Left lung (tissue), 10 donors: ENCODE data around the gene ZYX. TPM values are rescaled to one million over a fixed set of nuclear protein-coding genes. Genes with fewer than 3 reads are reported as not detected.
"Not testable (repeated sequence)": the region's sequence is repeated elsewhere in the genome, so short reads cannot be mapped to it uniquely, and the experiment has no call there.

Source experiments
- ATAC-seq: fragments of 200-7000 bp; cut with Tn5 transposase; one replicate; pipeline ENCODE4 v1.9.1; 2020; ENCODE audit warnings: moderate library complexity
- DNase-seq, 4 donors: peaks; one replicate each; pipeline ENCODE4 v3.0.0-alpha.2; 2013 to 2020
- H3K27ac ChIP-seq, 2 donors: fragments of 200-600 bp; sonication (generic) in 1 of 2; one replicate each; pipeline versions ENCODE4 v1.5.0 to v1.8.0; 2020 to 2021
- H3K27me3 ChIP-seq, 2 donors: fragments of 200-600 bp; sonication (generic) in 1 of 2; one replicate each; pipeline versions ENCODE4 v1.5.0 to v1.8.0; 2020 to 2021
- H3K36me3 ChIP-seq, 2 donors: fragments of 200-600 bp; sonication (generic) in 1 of 2; one replicate each; pipeline versions ENCODE4 v1.5.0 to v1.8.0; 2020 to 2021
- H3K4me1 ChIP-seq, 2 donors: fragments of 200-600 bp; one replicate each; pipeline ENCODE4 v1.8.0; 2021
- H3K4me3 ChIP-seq, 2 donors: fragments of 200-600 bp; sonication (generic) in 1 of 2; one replicate each; pipeline versions ENCODE4 v1.5.0 to v1.8.0; 2020 to 2021; ENCODE audit warnings: mild to moderate bottlenecking in 1 of 2
- H3K9me3 ChIP-seq, 2 donors: fragments of 200-600 bp; sonication (generic) in 1 of 2; one replicate each; pipeline versions ENCODE4 v1.5.0 to v1.8.0; 2020 to 2021
- intact Hi-C, 2 donors: fragments of 100-400 bp; cut with DNase I; formaldehyde crosslinking; loops; one replicate each; pipeline versions ENCODE4 v1.11.2 to v1.14.2; 2022
- polyA plus RNA-seq, 6 donors: library from polyadenylated mRNA; unstranded; fragments of 120-200 nt; gene quantifications; one replicate each; pipeline ENCODE4 v1.2.1, GENCODE V29; 2013; ENCODE audit not compliant: insufficient read length in 6 of 6
- total RNA-seq, 2 donors: library from RNA; stranded (reverse); fragmentation: NEBNext Ultra II Directional; extraction: Animal tissue kit (Norgen Biotek cat#: 25700); gene quantifications; one replicate each; pipeline ENCODE4 v1.2.1, GENCODE V29; 2021
- TF ChIP-seq, protein P1 (sequence below), 2 donors: fragments of 200-600 bp; sonication (generic) in 1 of 2; IDR thresholded peaks; one replicate each; pipeline versions ENCODE4 v1.5.0 to v1.8.0; 2021; ENCODE audit warnings: antibody characterized with exemption in 2 of 2
- donor health status: DM: no; HTN: yes; CAD: no.
- donor health status: DM: no; HTN: no; CAD: no.

The ZYX gene
- total and polyA plus RNA-seq, 8 donors: 117 to 307 (median 182) TPM

DNA sequence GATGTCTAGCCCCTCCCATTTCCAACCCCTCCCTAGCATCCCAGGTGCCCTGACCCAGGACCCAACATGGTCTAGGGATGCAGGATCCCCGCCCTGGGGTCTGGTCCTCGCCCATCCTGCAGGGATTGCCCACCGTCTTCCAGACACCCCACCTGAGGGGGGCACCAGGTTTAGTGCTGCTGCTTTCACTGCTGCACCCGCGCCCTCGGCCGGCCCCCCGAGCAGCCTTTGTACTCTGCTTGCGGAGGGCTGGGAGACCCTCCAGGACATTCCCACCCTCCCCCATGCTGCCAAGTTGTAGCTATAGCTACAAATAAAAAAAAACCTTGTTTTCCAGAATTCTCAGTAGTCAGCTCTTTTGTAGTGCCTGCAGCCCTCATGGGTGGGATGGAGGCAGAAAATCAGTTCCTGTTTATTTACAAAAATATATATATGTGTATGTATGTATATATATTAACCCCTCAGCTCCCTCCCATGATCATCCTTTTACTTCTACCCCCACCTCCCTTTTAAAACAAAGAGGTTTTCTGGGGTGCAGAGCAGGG lies 9.7 kb downstream of the ZYX start:
- Histone ChIP-seq H3K4me1 (peaks cover 21 to 94% of the 10 kb centered on the region in 2 donors), H3K4me3 (no peak overlapping the region), H3K27ac (peak overlapping the region; percentile 55 to 80), H3K9me3 (no peaks in the 10 kb centered on the region), H3K36me3 (peaks cover 0 to 73% of the 10 kb centered on the region in 2 donors), H3K27me3 (no peaks in the 10 kb centered on the region)
- TF ChIP-seq, protein P1, sequence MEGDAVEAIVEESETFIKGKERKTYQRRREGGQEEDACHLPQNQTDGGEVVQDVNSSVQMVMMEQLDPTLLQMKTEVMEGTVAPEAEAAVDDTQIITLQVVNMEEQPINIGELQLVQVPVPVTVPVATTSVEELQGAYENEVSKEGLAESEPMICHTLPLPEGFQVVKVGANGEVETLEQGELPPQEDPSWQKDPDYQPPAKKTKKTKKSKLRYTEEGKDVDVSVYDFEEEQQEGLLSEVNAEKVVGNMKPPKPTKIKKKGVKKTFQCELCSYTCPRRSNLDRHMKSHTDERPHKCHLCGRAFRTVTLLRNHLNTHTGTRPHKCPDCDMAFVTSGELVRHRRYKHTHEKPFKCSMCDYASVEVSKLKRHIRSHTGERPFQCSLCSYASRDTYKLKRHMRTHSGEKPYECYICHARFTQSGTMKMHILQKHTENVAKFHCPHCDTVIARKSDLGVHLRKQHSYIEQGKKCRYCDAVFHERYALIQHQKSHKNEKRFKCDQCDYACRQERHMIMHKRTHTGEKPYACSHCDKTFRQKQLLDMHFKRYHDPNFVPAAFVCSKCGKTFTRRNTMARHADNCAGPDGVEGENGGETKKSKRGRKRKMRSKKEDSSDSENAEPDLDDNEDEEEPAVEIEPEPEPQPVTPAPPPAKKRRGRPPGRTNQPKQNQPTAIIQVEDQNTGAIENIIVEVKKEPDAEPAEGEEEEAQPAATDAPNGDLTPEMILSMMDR (IDR thresholded peaks at IDR 0.05): no peak
- DNase-seq (peak in 1 of 4 donors; percentile 72), ATAC-seq (no peak)
- intact Hi-C loops: no loop called here

DNA sequence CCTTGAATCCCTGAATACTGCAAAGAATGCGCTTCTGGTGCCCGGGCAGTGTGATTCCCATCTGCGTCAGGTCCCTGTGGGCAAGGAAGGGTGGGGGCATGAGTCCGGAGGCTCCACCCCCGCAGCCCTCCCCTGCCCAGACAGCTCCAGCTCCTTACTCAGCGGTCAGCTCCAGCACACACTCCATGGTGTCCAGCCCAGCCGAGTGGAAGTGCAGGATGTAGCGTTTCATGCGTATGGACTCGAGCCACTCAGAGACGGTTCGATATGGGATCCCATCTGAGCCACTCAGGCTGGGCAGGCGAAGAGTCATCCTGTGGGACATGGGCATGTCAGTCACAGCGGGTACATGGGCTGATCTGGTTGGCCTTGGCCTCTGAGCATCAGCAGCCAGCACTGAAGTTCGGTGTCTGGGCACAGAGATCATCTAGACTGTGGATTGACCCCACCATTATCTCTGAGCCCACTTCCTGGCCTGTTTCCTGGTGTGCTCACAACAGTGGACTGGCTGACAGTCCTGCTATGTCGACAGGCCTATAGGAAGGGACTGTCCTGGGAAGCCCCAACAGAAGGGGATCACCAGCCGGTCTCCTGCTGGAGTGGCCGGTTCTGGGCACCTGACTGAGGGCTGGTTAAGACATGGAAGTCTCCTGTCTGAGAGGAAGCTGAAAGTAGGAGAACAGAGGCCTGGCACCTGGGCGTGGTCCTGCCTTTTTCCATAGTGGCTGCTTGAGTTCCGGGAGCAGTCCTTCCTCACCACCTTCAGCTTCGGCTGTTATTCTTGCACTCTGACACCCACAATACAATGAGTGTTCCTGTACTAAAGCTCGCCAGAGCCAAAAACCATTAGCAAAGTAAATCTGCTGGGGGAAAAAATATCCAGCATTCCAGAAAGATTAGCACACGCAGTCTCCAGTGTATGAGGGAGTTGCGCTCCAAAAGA lies 10.6 kb downstream of the ZYX start:
- intact Hi-C loops: no loop called here
- Histone ChIP-seq H3K36me3 (peaks cover 0 to 69% of the 10 kb centered on the region in 2 donors), H3K4me3 (no peak overlapping the region), H3K4me1 (peaks cover 21 to 89% of the 10 kb centered on the region in 2 donors), H3K27me3 (no peaks in the 10 kb centered on the region), H3K27ac (peak overlapping the region; percentile 55 to 80), H3K9me3 (no peaks in the 10 kb centered on the region)
- DNase-seq: peak in 2 of 4 donors; percentile 59 to 79
- peak; percentile 59 for ATAC-seq
- TF ChIP-seq, protein P1 (IDR thresholded peaks at IDR 0.05): no peak

DNA sequence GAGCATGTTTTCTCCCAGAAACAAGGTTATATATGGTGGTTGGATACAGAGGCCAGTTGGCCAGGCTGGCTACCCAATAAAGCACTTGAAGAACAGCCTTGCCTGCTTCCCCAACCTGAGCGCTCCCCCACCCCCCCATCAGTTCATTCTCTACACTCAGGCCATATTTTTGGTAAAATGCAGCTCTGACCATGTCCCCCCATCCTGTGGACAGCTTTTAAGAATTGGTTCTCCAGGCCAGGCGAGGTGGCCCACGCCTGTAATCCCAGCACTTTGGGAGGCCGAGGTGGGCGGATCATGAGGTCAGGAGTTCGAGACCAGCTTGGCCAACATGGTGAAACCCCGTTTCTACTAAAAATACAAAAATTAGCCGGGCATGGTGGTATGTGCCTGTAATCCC lies 11.3 kb downstream of the ZYX start:
- intact Hi-C loops, H3K4me3 ChIP-seq, DNase-seq, H3K9me3 ChIP-seq, H3K27me3 ChIP-seq, ATAC-seq: not testable (repeated sequence)
- H3K4me1 ChIP-seq: peaks cover 21 to 82% of the 10 kb centered on the region in 2 donors
- H3K27ac ChIP-seq: peak overlapping the region; percentile 55 to 80
- peaks cover 0 to 66% of the 10 kb centered on the region in 2 donors for H3K36me3 ChIP-seq

DNA sequence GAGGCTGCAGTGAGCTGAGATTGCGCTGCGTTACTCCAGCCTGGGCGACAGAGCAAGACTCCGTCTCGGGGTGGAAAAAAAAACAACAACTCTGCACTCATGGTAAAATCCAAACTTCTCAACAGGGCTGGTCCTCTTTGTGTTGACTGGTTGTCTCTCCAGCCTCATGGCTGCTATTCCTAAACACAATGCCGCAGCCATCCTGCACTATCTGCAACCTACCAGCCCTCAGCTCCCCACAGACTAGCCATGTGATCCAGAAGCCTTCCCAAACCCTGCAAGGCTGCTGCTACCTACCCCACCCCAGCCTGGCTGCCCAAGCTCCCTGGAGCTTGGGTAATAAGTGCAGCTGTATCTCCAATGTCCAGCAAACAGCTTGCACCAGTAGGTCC lies 11.7 kb downstream of the ZYX start:
- H3K36me3 ChIP-seq: peaks cover 0 to 66% of the 10 kb centered on the region in 2 donors
- no peak overlapping the region for H3K4me3 ChIP-seq
- intact Hi-C loops: no loop called here
- TF ChIP-seq, protein P1 (IDR thresholded peaks at IDR 0.05): no peak
- H3K9me3 ChIP-seq: no peaks in the 10 kb centered on the region
- DNase-seq (no peak), ATAC-seq (no peak)
- peaks cover 21 to 78% of the 10 kb centered on the region in 2 donors for H3K4me1 ChIP-seq
- peak overlapping the region; percentile 55 to 80 for H3K27ac ChIP-seq
- H3K27me3 ChIP-seq: no peaks in the 10 kb centered on the region

DNA sequence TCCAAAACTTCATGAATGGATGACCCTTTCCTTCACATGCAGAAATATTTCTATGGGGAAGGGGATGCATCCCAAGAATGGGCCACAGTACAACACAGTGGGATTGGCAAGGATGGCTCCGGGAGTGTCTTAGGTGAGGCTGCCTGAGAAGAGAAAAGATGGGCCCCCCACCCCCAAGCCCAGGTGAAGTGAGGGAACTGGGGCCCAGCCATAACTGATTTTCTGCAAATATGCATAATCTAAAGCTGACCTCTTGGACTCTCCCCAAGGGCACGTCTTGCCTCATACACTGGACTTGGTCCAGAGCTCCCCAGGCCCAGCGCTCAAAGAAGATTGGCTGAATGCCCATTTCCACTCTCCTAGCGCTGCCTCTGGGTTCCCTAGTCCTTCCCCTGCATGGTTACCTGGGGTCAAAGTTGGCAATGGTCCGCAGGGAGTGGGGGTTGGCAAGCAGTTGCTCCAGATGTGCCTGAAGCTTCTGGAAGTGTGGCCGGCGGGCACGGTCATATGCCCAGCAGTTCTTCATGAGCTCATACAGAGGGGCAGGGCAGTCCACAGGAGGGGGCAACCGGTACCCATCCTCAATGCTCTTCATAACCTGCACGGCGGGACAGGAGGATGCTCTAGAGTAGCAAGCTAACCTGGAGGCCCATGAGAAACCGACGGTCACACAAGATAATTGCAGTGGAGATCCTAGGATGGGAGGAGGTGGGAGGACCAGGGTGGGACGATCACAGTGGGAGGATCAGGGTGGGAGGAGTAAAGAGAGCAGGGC lies 12.3 kb downstream of the ZYX start:
- TF ChIP-seq, protein P1 (IDR thresholded peaks at IDR 0.05): no peak
- intact Hi-C loops: no loop called here
- no peaks in the 10 kb centered on the region for H3K27me3 ChIP-seq
- H3K27ac ChIP-seq: peak overlapping the region in 1 of 2 donors; percentile 55
- H3K4me1 ChIP-seq: peaks cover 21 to 72% of the 10 kb centered on the region in 2 donors
- H3K9me3 ChIP-seq: no peaks in the 10 kb centered on the region
- H3K36me3 ChIP-seq: peaks cover 0 to 63% of the 10 kb centered on the region in 2 donors
- DNase-seq (peak in 3 of 4 donors; percentile 57 to 72 (median 67)), ATAC-seq (no peak)
- no peak overlapping the region for H3K4me3 ChIP-seq
